ENCODE measurements around the gene TNS2. TPM values are rescaled to one million over a fixed set of nuclear protein-coding genes. Genes with fewer than 3 reads are reported as not detected.

The TNS2 gene
- total and polyA plus RNA-seq, 2 of the 13 experiments (the other 11 are each of a cell fraction or from before 2014, with no cell fraction given) = 8.9 to 20.4 TPM

DNA sequence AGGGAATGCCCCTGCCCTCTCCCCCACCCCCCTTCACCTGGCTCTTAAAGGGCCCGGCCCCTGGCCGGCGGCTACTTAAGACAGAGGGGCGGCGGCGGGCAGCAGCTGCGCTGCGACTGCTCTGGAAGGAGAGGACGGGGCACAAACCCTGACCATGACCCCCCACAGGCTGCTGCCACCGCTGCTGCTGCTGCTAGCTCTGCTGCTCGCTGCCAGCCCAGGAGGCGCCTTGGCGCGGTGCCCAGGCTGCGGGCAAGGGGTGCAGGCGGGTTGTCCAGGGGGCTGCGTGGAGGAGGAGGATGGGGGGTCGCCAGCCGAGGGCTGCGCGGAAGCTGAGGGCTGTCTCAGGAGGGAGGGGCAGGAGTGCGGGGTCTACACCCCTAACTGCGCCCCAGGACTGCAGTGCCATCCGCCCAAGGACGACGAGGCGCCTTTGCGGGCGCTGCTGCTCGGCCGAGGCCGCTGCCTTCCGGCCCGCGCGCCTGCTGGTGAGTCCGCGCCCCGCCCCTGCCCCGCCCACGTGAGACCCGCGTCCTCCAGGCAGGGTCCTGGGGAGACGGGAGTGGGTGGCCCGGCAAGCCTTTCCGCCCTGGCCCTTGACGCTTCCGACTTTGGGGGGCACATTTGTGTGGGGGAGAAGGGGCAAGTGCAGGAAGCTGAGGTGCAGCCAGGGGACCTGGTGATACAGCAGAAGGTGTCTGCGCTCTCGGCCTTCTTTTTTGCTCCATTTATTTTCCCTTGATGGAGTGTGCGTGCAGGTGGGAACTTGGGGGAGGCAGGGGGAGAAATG, 47.9 kb downstream of the TNS2 start, which contains the start of gene IGFBP6 (continued):
- TF ChIP-seq FOXO1 (CRISPR knock-in tag; IDR thresholded peaks at IDR 0.05) (no peak), ZNF337 (CRISPR knock-in tag; IDR thresholded peaks at IDR 0.05; ENCODE audit: borderline replicate concordance, low read depth) (no peak), DMAP1 (CRISPR knock-in tag; IDR thresholded peaks at IDR 0.05) (no peak), REL (CRISPR knock-in tag; conservative IDR thresholded peaks at IDR 0.05) (no peak; the same call in 1 of the 2 replicates), POLR2AphosphoS2 (IDR thresholded peaks at IDR 0.05; ENCODE audit: low read depth, low read length) (no peak), ZFY (CRISPR knock-in tag; IDR thresholded peaks at IDR 0.05) (no peak), ZFX (CRISPR knock-in tag; IDR thresholded peaks at IDR 0.05; ENCODE audit: low read depth) (peak; percentile 68), ZSCAN20 (CRISPR knock-in tag; IDR thresholded peaks at IDR 0.05; ENCODE audit: borderline replicate concordance) (no peak), IRF9 (CRISPR knock-in tag; IDR thresholded peaks at IDR 0.05; ENCODE audit: borderline replicate concordance) (0 out of 2 replicates have a peak, but pooled peaks have one; percentile 42), RBFOX2 (IDR thresholded peaks at IDR 0.05; ENCODE audit: low read depth, low read length) (peak; percentile 68), ZNF354B (CRISPR knock-in tag; IDR thresholded peaks at IDR 0.05) (no peak), ZNF24 (IDR thresholded peaks at IDR 0.05) (no peak), TEAD2 (CRISPR knock-in tag; IDR thresholded peaks at IDR 0.05) (no peak), ZNF468 (CRISPR knock-in tag; IDR thresholded peaks at IDR 0.05) (no peak), ZNF274 (CRISPR knock-in tag; IDR thresholded peaks at IDR 0.05) (no peak), CC2D1A (CRISPR knock-in tag; IDR thresholded peaks at IDR 0.05) (no peak), KIAA2018 (CRISPR knock-in tag; IDR thresholded peaks at IDR 0.05; ENCODE audit: borderline replicate concordance) (no peak), CHD2 (IDR thresholded peaks at IDR 0.05; ENCODE audit: low read depth, low read length) (no peak), AHR (CRISPR knock-in tag; IDR thresholded peaks at IDR 0.05) (no peak)
- TF ChIP-seq, protein P1, sequence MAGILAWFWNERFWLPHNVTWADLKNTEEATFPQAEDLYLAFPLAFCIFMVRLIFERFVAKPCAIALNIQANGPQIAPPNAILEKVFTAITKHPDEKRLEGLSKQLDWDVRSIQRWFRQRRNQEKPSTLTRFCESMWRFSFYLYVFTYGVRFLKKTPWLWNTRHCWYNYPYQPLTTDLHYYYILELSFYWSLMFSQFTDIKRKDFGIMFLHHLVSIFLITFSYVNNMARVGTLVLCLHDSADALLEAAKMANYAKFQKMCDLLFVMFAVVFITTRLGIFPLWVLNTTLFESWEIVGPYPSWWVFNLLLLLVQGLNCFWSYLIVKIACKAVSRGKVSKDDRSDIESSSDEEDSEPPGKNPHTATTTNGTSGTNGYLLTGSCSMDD (CRISPR knock-in tag; IDR thresholded peaks at IDR 0.05) = no peak

Data from HepG2 (cell line).